Suprapubic skin (tissue), 4 donors: ENCODE measurements around the gene MED12L. TPM values are rescaled to one million over a fixed set of nuclear protein-coding genes. Genes with fewer than 3 reads are reported as not detected.

Source experiments
- DNase-seq, 2 donors: peaks; one replicate each; pipeline ENCODE4 v3.0.0-alpha.2; 2019; ENCODE audit warnings: low spot score in 2 of 2
- H3K27ac ChIP-seq: fragments of 200-600 bp; sonication (generic); one replicate; pipeline ENCODE4 v1.5.1; 2019
- H3K27me3 ChIP-seq: fragments of 200-600 bp; sonication (generic); one replicate; pipeline ENCODE4 v1.5.1; 2019
- H3K36me3 ChIP-seq: fragments of 200-600 bp; sonication (generic); one replicate; pipeline ENCODE4 v1.5.1; 2019
- H3K4me1 ChIP-seq: fragments of 200-600 bp; sonication (generic); one replicate; pipeline ENCODE4 v1.5.1; 2019
- H3K4me3 ChIP-seq: fragments of 200-600 bp; sonication (generic); one replicate; pipeline ENCODE4 v1.5.1; 2019; ENCODE audit warnings: mild to moderate bottlenecking
- H3K9me3 ChIP-seq: fragments of 200-600 bp; sonication (generic); one replicate; pipeline ENCODE4 v1.5.1; 2019
- CTCF ChIP-seq, 2 donors: fragments of 200-600 bp in 1 of 2; fragments of 450-650 bp in 1 of 2; sonication (generic) in 1 of 2; IDR thresholded peaks; one replicate each; pipeline ENCODE4 v1.5.1; 2016 to 2019; ENCODE audit warnings: antibody characterized with exemption in 2 of 2, mild to moderate bottlenecking in 1 of 2, moderate library complexity in 1 of 2
- EP300 ChIP-seq: sonication (generic); formaldehyde crosslinking; IDR thresholded peaks from one replicate; pipeline ENCODE4 v1.6.1; 2017; ENCODE audit warnings: antibody characterized with exemption
- POLR2A ChIP-seq, 2 donors: fragments of 450-650 bp; IDR thresholded peaks; one replicate each; pipeline ENCODE4 v1.6.1; 2017; ENCODE audit warnings: antibody characterized with exemption in 2 of 2, mild to moderate bottlenecking in 2 of 2, moderate library complexity in 2 of 2
- POLR2AphosphoS5 ChIP-seq, 3 donors: sonication (generic); formaldehyde crosslinking; IDR thresholded peaks; one replicate each; pipeline ENCODE4 v1.6.1; 2017; ENCODE audit warnings: antibody characterized with exemption in 3 of 3
- WGBS: methylation state at CpG from one replicate; pipeline ENCODE4 v1.1.5; 2018; 5-methylcytosine and 5-hydroxymethylcytosine counted together
- total RNA-seq, 4 donors: library from RNA; depleted of rRNA; stranded (reverse); fragments of >200 nt; gene quantifications; one replicate each; pipeline ENCODE4 v1.1.0, GENCODE V29; 2016

The MED12L gene
- total RNA-seq, 4 donors from 2014 or later, result 0.08 to 0.80 (median 0.22) TPM

GRCh38 chr3:151051533-151051932 is 33.9 kb upstream of the MED12L start:
- H3K4me3 ChIP-seq, result no peak overlapping the region
- no peak for DNase-seq
- TF ChIP-seq EP300 (no peak), CTCF (IDR thresholded peaks at IDR 0.05) (no peak), POLR2A (IDR thresholded peaks at IDR 0.05) (no peak), POLR2AphosphoS5 (IDR thresholded peaks at IDR 0.05) (no peak)
- 94% methylated on average over 1 of the region's 1 CpG for WGBS
- no peaks in the 10 kb centered on the region for H3K4me1 ChIP-seq
- H3K9me3 ChIP-seq, result no peaks in the 10 kb centered on the region
- H3K36me3 ChIP-seq, result no peaks in the 10 kb centered on the region
- no peak overlapping the region for H3K27ac ChIP-seq
- H3K27me3 ChIP-seq, result no peaks in the 10 kb centered on the region

GRCh38 chr3:151052346-151052745 is 33.1 kb upstream of the MED12L start:
- Histone ChIP-seq H3K4me3 (no peak overlapping the region), H3K27me3 (no peaks in the 10 kb centered on the region), H3K9me3 (no peaks in the 10 kb centered on the region), H3K4me1 (no peaks in the 10 kb centered on the region), H3K36me3 (no peaks in the 10 kb centered on the region), H3K27ac (no peak overlapping the region)
- TF ChIP-seq POLR2AphosphoS5 (IDR thresholded peaks at IDR 0.05) (no peak), CTCF (IDR thresholded peaks at IDR 0.05) (no peak), POLR2A (IDR thresholded peaks at IDR 0.05) (no peak), EP300 (no peak)
- 89% methylated on average over 4 of the region's 4 CpGs for WGBS
- no peak for DNase-seq

- H3K4me3 ChIP-seq, result no peak overlapping the region
- no peak for TF ChIP-seq POLR2A (IDR thresholded peaks at IDR 0.05)
- no peak for TF ChIP-seq EP300
- no peak for TF ChIP-seq CTCF (IDR thresholded peaks at IDR 0.05)
- H3K9me3 ChIP-seq, result no peaks in the 10 kb centered on the region
- H3K27me3 ChIP-seq, result no peaks in the 10 kb centered on the region
- no peak overlapping the region for H3K27ac ChIP-seq
- no peaks in the 10 kb centered on the region for H3K36me3 ChIP-seq
- 89% methylated on average over 3 of the region's 3 CpGs for WGBS
- DNase-seq, result no peak
- no peaks in the 10 kb centered on the region for H3K4me1 ChIP-seq
These were observed 32.7 kb upstream of the MED12L start for GRCh38 chr3:151052756-151053155.

- no peaks in the 10 kb centered on the region for H3K27me3 ChIP-seq
- no peaks in the 10 kb centered on the region for H3K4me1 ChIP-seq
- no peaks in the 10 kb centered on the region for H3K36me3 ChIP-seq
- no peaks in the 10 kb centered on the region for H3K9me3 ChIP-seq
- no peak overlapping the region for H3K4me3 ChIP-seq
- TF ChIP-seq POLR2A (IDR thresholded peaks at IDR 0.05) (no peak), POLR2AphosphoS5 (IDR thresholded peaks at IDR 0.05) (no peak), EP300 (no peak), CTCF (IDR thresholded peaks at IDR 0.05) (no peak)
- DNase-seq, result no peak
- WGBS, result 68% methylated on average over 7 of the region's 7 CpGs
- H3K27ac ChIP-seq, result no peak overlapping the region
These were observed 26.7 kb upstream of the MED12L start for GRCh38 chr3:151058740-151059139.

GRCh38 chr3:151062611-151063010 is 22.9 kb upstream of the MED12L start:
- no peak for TF ChIP-seq CTCF (IDR thresholded peaks at IDR 0.05)
- no peak for TF ChIP-seq POLR2AphosphoS5 (IDR thresholded peaks at IDR 0.05)
- TF ChIP-seq EP300, result no peak
- TF ChIP-seq POLR2A (IDR thresholded peaks at IDR 0.05), result no peak
- no peak for DNase-seq
- Histone ChIP-seq H3K27me3 (peaks cover 8% of the 10 kb centered on the region), H3K27ac (no peak overlapping the region), H3K4me1 (no peaks in the 10 kb centered on the region), H3K36me3 (no peaks in the 10 kb centered on the region), H3K4me3 (no peak overlapping the region), H3K9me3 (no peaks in the 10 kb centered on the region)
- 33% methylated on average over 1 of the region's 1 CpG for WGBS
